Hepatic stellate cell (primary cell): ENCODE results near the gene EBF3.
"Not testable (repeated sequence)": the region's sequence is repeated elsewhere in the genome, so short reads cannot be mapped to it uniquely, and the experiment has no call there.

Experiments
- DNase-seq: peaks from one replicate; pipeline ENCODE4 v3.0.0; 2011; ENCODE audit warnings: low spot score

Gene EBF3

GRCh38 chr10:129926066-129927055 lies 37.7 kb downstream of the EBF3 start:
- DNase-seq, result no peak

GRCh38 chr10:129924375-129925085 lies 39.5 kb downstream of the EBF3 start:
- no peak for DNase-seq

GRCh38 chr10:129922598-129923123 lies 41.4 kb downstream of the EBF3 start:
- DNase-seq, result no peak

DNA sequence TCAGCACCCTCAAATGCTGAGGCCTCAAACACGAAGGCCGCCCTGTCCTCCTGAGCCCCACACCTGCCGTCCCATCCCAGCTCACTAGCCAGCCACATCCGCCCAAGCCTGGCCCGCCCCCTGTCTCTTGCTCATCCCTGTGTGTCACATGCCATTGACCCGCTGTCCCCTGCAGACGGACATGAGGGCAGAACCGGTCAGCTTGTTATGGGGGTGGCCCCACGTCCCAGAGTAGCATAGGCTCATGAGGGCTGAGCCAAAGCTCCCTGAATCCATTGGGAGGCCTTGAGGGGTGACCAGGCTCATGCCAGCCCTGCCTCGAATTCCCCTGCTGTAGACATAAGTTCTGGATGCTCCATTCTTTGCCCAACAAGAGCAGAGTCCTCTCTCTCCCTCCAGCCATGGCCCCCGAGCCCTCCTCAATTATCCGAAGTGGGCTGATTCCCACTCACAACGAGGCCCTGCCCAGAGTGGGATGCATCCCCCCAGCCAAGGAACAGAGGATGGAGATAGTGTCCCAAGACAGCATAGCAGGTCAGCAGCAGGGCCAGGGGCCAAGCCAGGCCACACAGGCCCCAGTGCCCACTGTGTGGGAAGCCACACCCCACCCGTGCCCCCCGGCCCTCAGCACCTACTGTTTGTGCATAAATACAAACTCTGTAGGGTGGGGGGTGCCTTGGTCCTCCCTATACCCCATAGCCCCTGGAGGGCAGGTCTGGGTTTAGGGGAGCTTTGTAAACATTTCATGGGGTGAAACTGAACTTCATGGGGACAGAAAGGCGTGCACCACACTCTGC lies 42.1 kb downstream of the EBF3 start:
- no peak for DNase-seq

DNA sequence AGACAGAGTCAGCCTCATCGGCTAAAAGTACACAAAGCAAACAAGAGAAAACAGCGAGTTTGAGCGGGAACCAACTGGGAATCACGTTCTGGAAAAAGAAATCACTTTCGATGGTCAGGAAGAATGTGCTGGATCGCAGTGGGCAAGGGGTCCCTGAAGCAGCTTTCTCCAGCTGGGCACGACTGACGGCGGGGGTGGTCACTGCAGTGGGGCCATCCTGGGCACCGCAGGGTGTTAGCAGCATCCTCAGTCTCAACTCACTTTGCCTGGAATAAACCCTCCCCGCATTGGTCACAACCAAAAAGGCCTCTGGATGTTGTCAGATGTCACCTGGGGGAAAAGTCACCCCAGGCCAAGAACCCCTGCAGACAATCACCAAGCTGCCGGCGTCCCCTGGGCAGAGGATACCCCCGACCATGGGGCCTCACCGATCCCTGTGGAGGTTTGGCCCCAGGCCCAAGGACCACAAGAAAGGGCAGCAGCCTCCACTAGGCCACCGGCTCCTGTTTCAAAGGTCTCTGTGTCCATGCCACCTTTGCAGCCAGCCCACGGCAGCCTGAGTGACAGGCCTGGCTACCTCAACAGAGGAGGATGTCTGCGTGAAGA lies 42.9 kb downstream of the EBF3 start:
- no peak for DNase-seq

DNA sequence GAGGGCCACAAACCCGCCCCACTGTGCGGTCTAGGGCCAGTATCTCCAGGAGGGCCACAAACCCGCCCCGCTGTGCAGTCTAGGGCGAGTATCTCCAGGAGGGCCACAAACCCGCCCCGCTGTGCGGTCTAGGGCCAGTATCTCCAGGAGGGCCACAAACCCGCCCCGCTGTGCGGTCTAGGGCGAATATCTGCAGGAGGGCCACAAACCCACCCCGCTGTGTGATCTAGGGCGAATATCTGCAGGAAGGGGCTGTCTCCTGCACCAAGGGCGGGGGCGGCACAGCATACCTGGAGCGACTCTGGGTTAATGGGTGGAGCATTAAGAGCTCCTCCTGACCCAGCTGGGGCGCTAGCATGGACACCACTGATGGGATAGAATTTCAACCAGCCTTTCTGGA lies 43.9 kb downstream of the EBF3 start:
- not testable (repeated sequence) for DNase-seq

DNA sequence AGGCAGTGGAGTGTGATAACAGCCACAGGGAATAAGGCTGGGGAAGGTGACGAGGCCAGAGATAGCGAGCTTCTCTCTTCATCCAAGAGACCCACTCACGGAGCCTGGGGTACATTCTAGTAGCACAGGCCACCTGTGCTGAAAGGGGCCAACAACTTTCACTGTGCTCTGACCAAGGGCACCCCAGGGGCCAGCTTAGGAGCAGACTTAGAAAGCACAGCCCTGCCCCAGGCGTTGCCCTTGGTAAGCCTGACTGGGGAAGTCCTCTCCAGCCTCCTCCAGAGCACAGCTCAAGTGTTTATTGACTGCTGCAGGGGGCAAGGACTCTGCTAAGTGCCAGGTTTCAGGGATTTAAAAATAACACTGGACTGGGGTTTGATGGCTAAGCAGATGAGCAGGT lies 44.7 kb downstream of the EBF3 start:
- DNase-seq, result no peak

- no peak for DNase-seq
Observed at GRCh38 chr10:129918836-129919235, 45.2 kb downstream of the EBF3 start.

DNA sequence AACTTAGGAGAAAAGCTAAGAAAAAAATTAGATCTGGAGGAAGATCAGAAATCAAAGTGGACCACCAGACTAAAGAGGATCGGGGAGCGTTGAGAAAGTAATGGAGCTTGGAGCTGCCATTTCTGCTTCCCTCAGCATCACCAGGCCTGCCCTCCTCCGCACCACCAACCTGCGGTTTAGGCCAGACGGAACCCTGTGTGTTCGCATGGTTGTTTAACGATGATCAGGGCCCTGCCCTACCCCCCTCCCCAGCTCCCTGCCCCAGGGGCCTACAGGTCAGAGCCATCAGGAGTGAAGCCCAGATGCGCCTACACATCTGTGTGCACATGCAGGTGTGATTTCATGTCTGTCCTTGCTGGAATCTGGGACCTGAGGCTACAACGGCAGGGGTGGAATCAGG lies 45.7 kb downstream of the EBF3 start:
- DNase-seq, result no peak

DNA sequence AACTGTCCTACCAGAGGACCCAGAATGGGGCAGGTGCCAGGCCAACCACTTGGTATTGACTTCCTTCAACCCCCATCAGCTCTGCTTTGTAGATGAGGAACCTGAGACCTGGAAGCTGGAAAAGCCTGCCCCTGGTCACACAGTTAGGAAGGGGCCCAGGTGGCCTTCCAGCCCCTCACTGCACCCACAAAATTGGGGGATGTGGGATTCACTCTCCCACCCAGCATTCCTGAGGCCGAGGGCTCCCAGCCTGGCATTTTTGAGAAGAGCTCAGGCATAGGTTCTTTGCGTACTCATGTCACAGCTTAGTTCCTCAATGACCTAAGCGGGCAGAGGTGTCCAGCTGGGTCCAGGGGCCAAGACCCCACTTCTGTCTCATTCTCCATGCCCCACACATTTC lies 46.1 kb downstream of the EBF3 start:
- DNase-seq, result no peak

GRCh38 chr10:129916506-129916995 lies 47.5 kb downstream of the EBF3 start:
- DNase-seq, result no peak

DNA sequence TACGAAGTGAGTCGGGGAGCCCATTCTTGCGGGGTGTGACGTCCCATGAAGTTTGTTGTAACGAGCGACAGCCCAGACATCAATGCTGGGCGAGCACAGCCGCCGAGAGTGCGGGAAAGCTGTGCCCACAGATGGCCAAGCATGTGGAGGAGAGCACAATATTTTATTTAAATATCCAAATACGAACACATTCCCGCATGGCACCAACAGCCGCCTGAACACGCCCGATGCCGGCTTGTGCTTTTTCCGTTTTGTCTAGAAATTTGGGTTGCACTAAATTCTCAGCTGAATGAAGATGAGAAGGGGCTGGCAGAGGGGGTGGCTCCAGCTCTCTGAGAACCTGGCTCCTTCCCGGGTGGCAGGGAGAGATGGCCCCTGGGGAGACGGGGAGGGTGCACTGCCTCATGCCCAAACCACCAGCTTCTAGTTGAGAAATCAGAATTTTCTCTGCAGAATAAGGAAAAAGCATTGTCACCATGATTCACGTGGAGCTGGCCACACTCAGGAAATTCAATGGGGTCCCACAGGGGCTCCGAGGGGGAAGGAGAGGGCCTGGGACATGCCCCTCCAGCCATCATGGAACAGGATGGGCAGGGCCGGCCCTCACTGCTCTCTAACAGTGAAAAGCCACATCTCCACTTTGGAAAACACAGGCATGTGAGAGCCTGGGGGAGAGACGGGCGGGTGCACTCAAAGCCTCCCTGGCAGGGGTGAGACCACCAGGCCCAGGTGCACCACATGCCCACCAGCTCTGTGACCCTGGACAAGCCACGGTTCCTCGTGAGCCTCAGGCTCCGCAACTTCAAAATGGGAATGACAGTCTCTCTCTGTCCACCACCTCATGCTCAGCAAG lies 48.3 kb downstream of the EBF3 start:
- no peak for DNase-seq

- DNase-seq, result no peak
Observed at GRCh38 chr10:129914960-129915359, 49.1 kb downstream of the EBF3 start.

GRCh38 chr10:129914153-129914855 lies 49.8 kb downstream of the EBF3 start:
- no peak for DNase-seq

- DNase-seq, result no peak
Observed at GRCh38 chr10:129912986-129913695, 50.9 kb downstream of the EBF3 start.

- no peak for DNase-seq
Observed at GRCh38 chr10:129912166-129912917, 51.7 kb downstream of the EBF3 start.

GRCh38 chr10:129911451-129912165 lies 52.5 kb downstream of the EBF3 start:
- no peak for DNase-seq

GRCh38 chr10:129910861-129911260 lies 53.2 kb downstream of the EBF3 start:
- DNase-seq, result no peak
